ENCODE measurements around the gene DBI.

Gene DBI

DNA sequence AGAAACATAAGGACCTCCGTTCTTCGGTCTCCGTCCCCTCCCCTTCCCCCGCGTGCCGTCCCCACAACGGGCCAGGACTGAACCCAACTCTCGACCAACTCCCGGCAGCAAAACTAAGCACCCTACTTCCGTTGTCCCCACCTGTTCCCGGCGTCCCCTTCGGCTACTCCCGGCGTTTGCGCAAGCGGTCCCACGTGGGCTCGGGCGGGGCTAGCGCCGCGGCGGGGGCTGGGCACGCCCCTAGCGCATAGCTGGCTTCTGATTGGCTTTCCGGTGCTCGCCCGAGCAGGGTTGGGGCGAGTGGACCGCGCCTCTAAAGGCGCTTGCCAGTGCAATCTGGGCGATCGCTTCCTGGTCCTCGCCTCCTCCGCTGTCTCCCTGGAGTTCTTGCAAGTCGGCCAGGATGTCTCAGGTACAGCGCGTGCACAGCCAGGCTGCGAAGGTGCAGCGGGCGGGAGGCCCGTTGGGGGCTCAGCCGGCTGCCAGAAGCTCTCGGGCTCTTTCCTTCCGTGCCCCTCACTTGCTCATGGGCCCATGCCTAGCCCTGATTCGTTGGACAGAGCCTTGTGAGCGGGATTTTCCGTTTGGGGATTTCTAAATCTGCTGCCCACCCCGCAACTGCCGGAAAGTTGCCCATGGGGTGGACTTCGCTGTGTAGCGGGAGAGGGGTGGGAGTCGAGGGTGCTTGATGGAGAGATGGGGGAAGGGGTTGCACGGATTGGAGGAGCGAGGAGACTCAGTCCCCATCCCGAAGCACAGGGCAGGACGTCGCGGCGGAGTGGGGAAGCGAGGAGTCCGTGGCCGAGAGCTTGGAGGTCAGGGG lies at the start of gene DBI, which contains the start of gene C2orf76:
DBI (plus strand) TSS at position 329 of the 823 bp plus-strand sequence; CDS start at position 404, 75 bp downstream.
C2orf76 (minus strand) TSS at position 186 of the 823 bp plus-strand sequence. CDS start 26,875 bp downstream, outside the sequence.
- peak; percentile 98 for DNase-seq

DNA sequence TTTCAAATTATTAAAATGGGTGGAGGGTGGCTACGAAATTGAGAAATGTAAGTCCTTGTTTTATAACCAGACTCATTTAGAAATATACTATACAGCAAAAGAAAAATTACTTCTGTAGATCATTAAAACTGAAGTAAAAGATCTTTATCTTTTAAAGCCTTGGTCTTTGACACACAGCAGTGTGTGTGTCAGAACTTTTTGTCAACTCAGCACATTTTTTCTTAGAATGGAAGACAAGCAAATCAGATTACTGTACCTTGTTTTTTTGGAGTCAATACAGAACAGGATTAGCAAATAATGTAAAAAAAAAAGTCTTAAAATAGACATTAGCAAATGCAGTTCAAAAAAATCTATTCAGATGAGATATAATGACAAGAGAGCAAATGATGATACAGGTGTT lies 49.2 kb upstream of the DBI start:
- no peak for DNase-seq

GRCh38 chr2:119319593-119319992 lies 47.2 kb upstream of the DBI start:
- DNase-seq, result no peak

- no peak for DNase-seq
Measured at GRCh38 chr2:119323459-119323858, 43.3 kb upstream of the DBI start.

GRCh38 chr2:119324685-119325270 lies 42.0 kb upstream of the DBI start:
- no peak for DNase-seq

GRCh38 chr2:119326938-119327337 lies 39.8 kb upstream of the DBI start:
- DNase-seq, result peak; percentile 84

GRCh38 chr2:119327431-119327830 lies 39.3 kb upstream of the DBI start:
- DNase-seq, result no peak

DNA sequence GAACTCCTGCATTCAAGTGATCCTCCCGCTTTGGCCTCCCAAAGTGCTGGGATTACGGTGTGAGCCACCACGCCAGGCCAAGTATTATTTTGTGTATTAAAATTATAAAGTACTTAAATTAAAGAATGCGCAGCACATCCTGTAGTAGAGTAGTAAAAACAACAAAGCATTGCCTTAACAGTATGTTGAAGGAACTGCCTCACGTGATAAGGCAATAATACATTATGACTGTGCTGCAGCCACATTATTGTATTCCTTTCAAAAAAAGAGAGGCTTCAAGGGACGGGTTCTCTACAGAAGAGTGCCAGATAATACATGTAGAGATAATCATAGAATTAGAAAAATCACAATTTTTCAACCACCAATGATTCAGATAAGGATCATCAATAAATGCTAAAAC lies 33.8 kb upstream of the DBI start:
- DNase-seq, result no peak

DNA sequence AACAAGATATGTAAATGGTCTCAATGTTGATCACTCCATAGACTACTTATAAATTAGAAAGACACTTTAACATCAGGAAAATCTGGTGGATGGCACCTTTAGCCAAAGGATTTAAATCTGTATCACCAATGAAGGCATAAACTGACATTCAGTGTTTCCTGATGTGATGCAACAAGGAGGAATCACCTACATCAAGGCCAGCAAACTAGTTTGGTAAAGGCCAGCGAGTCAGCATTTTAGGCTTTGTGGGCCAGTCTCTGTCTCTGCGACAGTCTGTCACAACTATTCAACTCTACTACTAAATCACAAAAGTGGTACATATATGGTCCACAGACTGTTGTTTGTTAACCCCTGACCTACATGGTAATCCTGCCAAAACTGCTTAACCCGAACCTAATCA lies 33.4 kb upstream of the DBI start:
- no peak for DNase-seq

- no peak for DNase-seq
Measured at GRCh38 chr2:119333833-119334232, 32.9 kb upstream of the DBI start.

DNA sequence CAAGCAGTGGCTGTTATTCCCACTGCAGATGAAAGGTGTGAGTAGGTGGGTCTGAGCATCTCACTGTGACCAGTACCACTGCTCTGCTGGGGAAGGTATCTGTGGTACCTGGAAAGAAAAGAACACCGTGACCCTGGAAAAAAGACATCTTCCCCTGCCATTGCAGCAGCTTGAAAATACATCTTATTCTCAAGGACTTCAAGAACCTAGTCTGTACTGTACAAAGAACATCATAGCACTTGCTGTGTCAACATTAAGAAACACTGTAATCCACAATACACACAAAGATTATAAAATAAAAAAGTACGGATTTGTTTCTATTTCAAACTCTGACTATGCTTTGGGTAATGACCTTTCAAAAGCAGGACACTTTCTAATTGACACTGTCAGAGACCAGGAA lies 29.0 kb upstream of the DBI start:
- no peak for DNase-seq

GRCh38 chr2:119338272-119338671 lies 28.5 kb upstream of the DBI start:
- DNase-seq, result peak; percentile 4

DNA sequence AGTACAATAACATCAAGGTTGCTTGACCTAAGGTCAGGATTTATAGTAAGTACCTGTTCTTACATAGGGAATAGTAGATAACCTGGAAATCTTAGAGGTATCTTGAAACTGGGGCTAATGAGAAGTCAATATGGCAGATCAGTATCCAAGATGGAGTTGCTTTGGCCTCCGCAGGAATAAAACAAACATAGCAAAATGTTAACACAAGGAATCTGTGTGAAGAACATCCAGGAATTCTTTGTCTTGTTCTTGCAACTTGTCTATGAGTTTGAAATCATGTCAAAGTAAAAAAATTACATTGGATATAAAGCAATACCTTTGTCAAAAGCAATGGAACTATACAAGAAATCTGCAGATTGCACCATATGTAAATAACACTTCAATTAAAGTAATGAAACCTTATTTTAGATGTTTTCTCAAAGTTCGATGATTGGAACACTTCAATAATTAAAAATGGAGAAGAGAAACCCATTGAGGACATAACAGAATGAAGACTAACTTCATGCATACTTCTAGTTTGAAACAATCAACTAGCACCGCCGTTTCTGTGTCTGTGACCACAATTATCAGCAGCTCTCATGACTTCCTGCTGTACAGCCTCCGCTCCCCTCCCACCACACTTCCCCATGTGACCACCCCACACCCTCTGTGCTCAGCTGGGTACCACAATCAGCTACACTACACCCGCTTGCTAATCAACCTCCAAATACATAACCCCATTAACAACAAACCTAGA lies 27.8 kb upstream of the DBI start:
- DNase-seq, result peak; percentile 57

DNA sequence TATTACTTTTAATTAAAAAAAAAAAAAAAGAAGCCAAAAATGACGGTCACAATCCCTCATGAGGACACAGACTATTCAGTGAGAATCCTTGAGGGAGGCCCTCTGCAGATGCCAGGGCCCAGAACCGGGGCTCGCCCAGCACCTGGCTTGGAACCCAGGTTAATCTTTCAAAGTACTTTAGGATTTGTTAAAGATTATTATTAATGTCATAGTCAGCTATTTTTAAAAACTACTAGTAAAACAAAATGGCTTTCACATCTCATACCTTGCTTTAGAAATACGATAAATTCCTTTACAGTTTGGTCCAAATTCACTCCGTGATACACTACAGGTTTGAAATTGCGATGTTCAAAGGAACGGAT lies 27.2 kb upstream of the DBI start:
- DNase-seq, result no peak

- DNase-seq, result no peak
Measured at GRCh38 chr2:119341684-119342083, 25.1 kb upstream of the DBI start.

DNA sequence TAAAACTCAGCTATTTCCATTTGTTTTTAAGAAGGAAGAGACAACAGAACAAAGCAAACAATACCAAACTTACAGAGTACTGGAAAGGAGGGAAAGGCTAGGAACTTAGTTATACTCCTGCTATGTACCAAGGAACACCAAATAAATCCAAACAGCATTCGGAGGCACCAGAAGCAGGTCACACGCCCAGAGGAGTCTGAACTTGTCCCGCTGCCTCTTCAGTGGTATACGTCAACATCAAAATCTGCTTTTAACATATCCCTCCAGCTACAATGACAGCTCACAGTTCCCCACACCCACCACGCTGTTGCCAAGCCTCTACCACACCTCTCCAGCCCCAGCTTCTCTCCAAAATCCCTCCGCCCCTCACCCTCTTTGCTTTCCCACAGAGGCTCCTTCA lies 17.5 kb upstream of the DBI start:
- no peak for DNase-seq

DNA sequence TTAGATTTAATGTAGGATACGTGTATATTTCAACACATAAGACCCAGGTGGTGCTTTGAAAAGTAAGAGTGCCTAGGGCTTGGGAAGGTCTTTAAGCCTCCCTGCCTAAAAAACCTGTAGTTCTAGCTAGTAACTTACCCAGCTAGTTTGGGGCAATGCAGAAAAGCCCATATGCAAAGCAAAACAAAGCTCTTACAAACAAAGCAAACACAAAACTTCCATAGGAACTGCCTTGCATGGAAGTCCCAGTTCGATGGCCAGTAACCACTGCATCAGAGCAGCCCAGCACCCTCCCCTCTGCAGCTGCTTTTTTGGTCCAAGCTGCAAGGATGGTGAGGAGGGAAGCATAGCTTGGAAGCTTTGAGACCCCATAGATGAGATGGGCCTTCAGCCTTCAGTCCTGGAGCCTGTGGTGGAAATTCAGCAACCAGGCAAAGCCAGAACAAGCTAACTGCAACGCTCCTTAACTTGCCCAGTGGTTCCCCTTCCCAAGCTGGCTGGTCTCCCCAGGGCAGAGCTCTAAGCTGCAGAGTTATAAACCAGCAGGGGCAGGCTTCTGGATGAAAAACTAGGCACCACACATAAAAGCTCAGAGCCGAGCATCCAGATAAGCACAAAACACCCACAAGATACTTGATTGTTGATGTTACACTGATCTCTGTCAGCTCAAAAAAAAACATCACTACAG lies 16.3 kb upstream of the DBI start:
- no peak for DNase-seq

- DNase-seq, result no peak
Measured at GRCh38 chr2:119352357-119352756, 14.4 kb upstream of the DBI start.

- DNase-seq, result no peak
Measured at GRCh38 chr2:119354860-119355259, 11.9 kb upstream of the DBI start.

DNA sequence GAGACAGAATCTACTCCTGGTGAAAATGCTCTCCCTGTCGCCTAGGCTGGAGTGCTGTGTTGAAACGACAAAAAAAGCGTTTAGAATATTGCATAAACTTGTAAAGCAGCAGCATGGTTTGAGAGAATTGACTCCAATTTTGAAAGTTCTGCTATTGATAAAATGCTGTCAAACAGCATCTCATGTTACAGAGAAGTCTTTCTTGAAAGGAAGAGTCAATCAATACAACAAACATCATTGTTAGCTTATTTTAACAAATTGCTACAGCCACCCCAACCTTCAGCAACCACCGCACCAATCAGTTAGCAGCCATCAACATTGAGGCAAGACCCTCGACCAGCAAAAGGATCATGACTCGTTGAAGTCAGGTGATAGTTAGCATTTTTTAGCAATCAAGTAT lies 7.0 kb upstream of the DBI start:
- no peak for DNase-seq

GRCh38 chr2:119360423-119360966 lies 6.3 kb upstream of the DBI start:
- no peak for DNase-seq

GRCh38 chr2:119364798-119365197 lies 2.0 kb upstream of the DBI start:
- no peak for DNase-seq

DNA sequence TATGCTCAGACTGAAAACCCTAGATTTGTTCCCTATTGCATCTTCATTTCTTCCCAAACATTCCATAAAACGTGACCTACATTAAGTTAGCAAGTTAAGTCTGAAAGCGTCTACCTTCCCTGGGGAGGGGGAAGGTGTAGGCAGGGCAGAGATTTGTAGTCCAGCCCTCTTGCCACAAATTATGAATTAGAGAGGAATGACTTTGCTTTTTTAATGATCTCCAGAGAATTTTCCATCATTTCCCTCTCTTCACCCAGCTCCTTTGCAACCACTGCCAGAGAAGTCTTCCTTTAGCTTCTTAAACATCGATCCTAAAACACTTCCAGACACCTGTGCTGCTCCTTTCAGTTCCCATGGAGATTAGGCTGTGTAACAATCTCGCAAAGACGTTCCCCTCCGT lies 1.3 kb upstream of the DBI start:
- DNase-seq, result no peak

All from inflammatory macrophage treated with lipopolysaccharide for 4 hours (primary cell).